ENCODE results near the gene ITSN2. TPM values are rescaled to one million over a fixed set of nuclear protein-coding genes. Genes with fewer than 3 reads are reported as not detected.

ITSN2 gene
- total RNA-seq, 1 donor from 2014 or later = 23.8 TPM

GRCh38 chr2:24351627-24351938 lies 8.8 kb downstream of the ITSN2 start:
- no peak overlapping the region for H3K9ac ChIP-seq (ENCODE audit: low read length)
- no peak overlapping the region for H3K27ac Mint-ChIP-seq (ENCODE audit: unreplicated experiment)
- no peaks in the 10 kb centered on the region for H3K36me3 ChIP-seq (ENCODE audit: insufficient read depth, low read length)
- DNase-seq (ENCODE audit: low read depth) = no peak
- no peak overlapping the region for H3K4me2 ChIP-seq (ENCODE audit: low read length)
- peaks cover 67% of the 10 kb centered on the region for H3K79me2 ChIP-seq (ENCODE audit: insufficient read depth, low read length)
- no peak overlapping the region for H3K27ac ChIP-seq (ENCODE audit: low read depth, low read length)
- H3K36me3 Mint-ChIP-seq (ENCODE audit: low read depth, unreplicated experiment) = no peaks in the 10 kb centered on the region
- H3K9me3 ChIP-seq (ENCODE audit: insufficient read depth, low read depth, low read length) = no peaks in the 10 kb centered on the region
- H4K20me1 ChIP-seq (ENCODE audit: insufficient read depth, low read length) = peaks cover 40% of the 10 kb centered on the region
- peaks cover 11% of the 10 kb centered on the region for H3K4me1 Mint-ChIP-seq (ENCODE audit: low read depth, unreplicated experiment)
- no peaks in the 10 kb centered on the region for H3K9me3 Mint-ChIP-seq (ENCODE audit: unreplicated experiment)
- no peaks in the 10 kb centered on the region for H3K27me3 ChIP-seq (ENCODE audit: insufficient read depth, low read length)
- no peak for FAIRE-seq
- no peaks in the 10 kb centered on the region for H3K27me3 Mint-ChIP-seq (ENCODE audit: low read depth, unreplicated experiment)
- H3K4me1 ChIP-seq (ENCODE audit: insufficient read depth, low read length) = no peaks in the 10 kb centered on the region
- no peak for TF ChIP-seq EZH2 (IDR thresholded peaks at IDR 0.05; ENCODE audit: insufficient read depth, low read length)
- TF ChIP-seq, protein P1, sequence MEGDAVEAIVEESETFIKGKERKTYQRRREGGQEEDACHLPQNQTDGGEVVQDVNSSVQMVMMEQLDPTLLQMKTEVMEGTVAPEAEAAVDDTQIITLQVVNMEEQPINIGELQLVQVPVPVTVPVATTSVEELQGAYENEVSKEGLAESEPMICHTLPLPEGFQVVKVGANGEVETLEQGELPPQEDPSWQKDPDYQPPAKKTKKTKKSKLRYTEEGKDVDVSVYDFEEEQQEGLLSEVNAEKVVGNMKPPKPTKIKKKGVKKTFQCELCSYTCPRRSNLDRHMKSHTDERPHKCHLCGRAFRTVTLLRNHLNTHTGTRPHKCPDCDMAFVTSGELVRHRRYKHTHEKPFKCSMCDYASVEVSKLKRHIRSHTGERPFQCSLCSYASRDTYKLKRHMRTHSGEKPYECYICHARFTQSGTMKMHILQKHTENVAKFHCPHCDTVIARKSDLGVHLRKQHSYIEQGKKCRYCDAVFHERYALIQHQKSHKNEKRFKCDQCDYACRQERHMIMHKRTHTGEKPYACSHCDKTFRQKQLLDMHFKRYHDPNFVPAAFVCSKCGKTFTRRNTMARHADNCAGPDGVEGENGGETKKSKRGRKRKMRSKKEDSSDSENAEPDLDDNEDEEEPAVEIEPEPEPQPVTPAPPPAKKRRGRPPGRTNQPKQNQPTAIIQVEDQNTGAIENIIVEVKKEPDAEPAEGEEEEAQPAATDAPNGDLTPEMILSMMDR (IDR thresholded peaks at IDR 0.05; ENCODE audit: insufficient read depth, low read depth, low read length) = no peak
- H2AFZ ChIP-seq (ENCODE audit: low read depth, low read length) = no peak overlapping the region
- no peak overlapping the region for H3K4me3 Mint-ChIP-seq (ENCODE audit: unreplicated experiment)
- no peak overlapping the region for H3K4me3 ChIP-seq (ENCODE audit: insufficient read depth, low read depth, low read length)

GRCh38 chr2:24350826-24351626 lies 9.3 kb downstream of the ITSN2 start:
- Histone ChIP-seq H3K4me3 (ENCODE audit: insufficient read depth, low read depth, low read length) (no peak overlapping the region), H3K4me1 (ENCODE audit: insufficient read depth, low read length) (no peaks in the 10 kb centered on the region), H3K4me2 (ENCODE audit: low read length) (no peak overlapping the region), H3K27me3 (ENCODE audit: insufficient read depth, low read length) (no peaks in the 10 kb centered on the region), H3K27ac (ENCODE audit: low read depth, low read length) (no peak overlapping the region), H3K36me3 (ENCODE audit: insufficient read depth, low read length) (no peaks in the 10 kb centered on the region), H3K9me3 (ENCODE audit: insufficient read depth, low read depth, low read length) (no peaks in the 10 kb centered on the region), H4K20me1 (ENCODE audit: insufficient read depth, low read length) (peaks cover 41% of the 10 kb centered on the region), H3K79me2 (ENCODE audit: insufficient read depth, low read length) (peaks cover 73% of the 10 kb centered on the region), H2AFZ (ENCODE audit: low read depth, low read length) (no peak overlapping the region), H3K9ac (ENCODE audit: low read length) (no peak overlapping the region)
- FAIRE-seq (no peak), DNase-seq (ENCODE audit: low read depth) (no peak)
- no peaks in the 10 kb centered on the region for H3K9me3 Mint-ChIP-seq (ENCODE audit: unreplicated experiment)
- peaks cover 11% of the 10 kb centered on the region for H3K4me1 Mint-ChIP-seq (ENCODE audit: low read depth, unreplicated experiment)
- H3K36me3 Mint-ChIP-seq (ENCODE audit: low read depth, unreplicated experiment) = no peaks in the 10 kb centered on the region
- no peaks in the 10 kb centered on the region for H3K27me3 Mint-ChIP-seq (ENCODE audit: low read depth, unreplicated experiment)
- no peak overlapping the region for H3K4me3 Mint-ChIP-seq (ENCODE audit: unreplicated experiment)
- TF ChIP-seq, protein P1 (IDR thresholded peaks at IDR 0.05; ENCODE audit: insufficient read depth, low read depth, low read length) = no peak
- TF ChIP-seq EZH2 (IDR thresholded peaks at IDR 0.05; ENCODE audit: insufficient read depth, low read length) = no peak
- no peak overlapping the region for H3K27ac Mint-ChIP-seq (ENCODE audit: unreplicated experiment)

GRCh38 chr2:24349097-24349496 lies 11.2 kb downstream of the ITSN2 start:
- Mint-ChIP-seq H3K4me3 (ENCODE audit: unreplicated experiment) (no peak overlapping the region), H3K27me3 (ENCODE audit: low read depth, unreplicated experiment) (no peaks in the 10 kb centered on the region), H3K27ac (ENCODE audit: unreplicated experiment) (no peak overlapping the region), H3K9me3 (ENCODE audit: unreplicated experiment) (no peaks in the 10 kb centered on the region), H3K4me1 (ENCODE audit: low read depth, unreplicated experiment) (peaks cover 9% of the 10 kb centered on the region), H3K36me3 (ENCODE audit: low read depth, unreplicated experiment) (no peaks in the 10 kb centered on the region)
- TF ChIP-seq, protein P1 (IDR thresholded peaks at IDR 0.05; ENCODE audit: insufficient read depth, low read depth, low read length) = no peak
- TF ChIP-seq EZH2 (IDR thresholded peaks at IDR 0.05; ENCODE audit: insufficient read depth, low read length) = no peak
- no peak overlapping the region for H2AFZ ChIP-seq (ENCODE audit: low read depth, low read length)
- H3K4me3 ChIP-seq (ENCODE audit: insufficient read depth, low read depth, low read length) = no peak overlapping the region
- peaks cover 79% of the 10 kb centered on the region for H3K79me2 ChIP-seq (ENCODE audit: insufficient read depth, low read length)
- no peaks in the 10 kb centered on the region for H3K9me3 ChIP-seq (ENCODE audit: insufficient read depth, low read depth, low read length)
- H4K20me1 ChIP-seq (ENCODE audit: insufficient read depth, low read length) = peaks cover 41% of the 10 kb centered on the region
- FAIRE-seq (no peak), DNase-seq (ENCODE audit: low read depth) (no peak)
- H3K36me3 ChIP-seq (ENCODE audit: insufficient read depth, low read length) = no peaks in the 10 kb centered on the region
- no peak overlapping the region for H3K9ac ChIP-seq (ENCODE audit: low read length)
- no peak overlapping the region for H3K27ac ChIP-seq (ENCODE audit: low read depth, low read length)
- H3K27me3 ChIP-seq (ENCODE audit: insufficient read depth, low read length) = no peaks in the 10 kb centered on the region
- H3K4me1 ChIP-seq (ENCODE audit: insufficient read depth, low read length) = no peaks in the 10 kb centered on the region
- H3K4me2 ChIP-seq (ENCODE audit: low read length) = no peak overlapping the region
